GM23338 (cell line): ENCODE data around the gene TMEM212. TPM values are rescaled to one million over a fixed set of nuclear protein-coding genes. Genes with fewer than 3 reads are reported as not detected.

Source experiments
- ATAC-seq: fragments of 200-7000 bp; cut with Tn5 transposase; 3 replicates; pipeline ENCODE4 v1.9.1; 2020
- DNase-seq: peaks from one replicate; pipeline ENCODE4 v3.0.0-alpha.2; 2015; ENCODE audit warnings: low spot score
- H2AFZ ChIP-seq: fragments of 200-600 bp; sonication (generic); 2 replicates; pipeline ENCODE4 v1.8.0; 2016; ENCODE audit warnings: antibody characterized with exemption, mild to moderate bottlenecking, moderate library complexity
- H3F3A ChIP-seq: fragments of 200-600 bp; sonication (generic); replicated peaks from 2 replicates; pipeline ENCODE4 v1.8.0; 2017; ENCODE audit warnings: antibody characterized with exemption, mixed run types, low read depth
- H3K27ac ChIP-seq: fragments of 200-600 bp; sonication (generic); 2 replicates; pipeline ENCODE4 v1.6.1; 2016; ENCODE audit warnings: low read depth
- H3K27me3 ChIP-seq: fragments of 200-600 bp; sonication (generic); 2 replicates; pipeline ENCODE4 v1.8.0; 2016; ENCODE audit warnings: mild to moderate bottlenecking, mixed run types, moderate library complexity; ENCODE audit not compliant: insufficient read depth
- H3K36me3 ChIP-seq: fragments of 200-600 bp; sonication (generic); 2 replicates; pipeline ENCODE4 v1.8.0; 2016; ENCODE audit warnings: mild to moderate bottlenecking; ENCODE audit not compliant: insufficient read depth
- H3K4me1 ChIP-seq: fragments of 200-600 bp; sonication (generic); 2 replicates; pipeline ENCODE4 v1.8.0; 2016; ENCODE audit warnings: mild to moderate bottlenecking, moderate library complexity; ENCODE audit not compliant: insufficient read depth
- H3K4me2 ChIP-seq: fragments of 200-600 bp; sonication (generic); 2 replicates; pipeline ENCODE4 v1.7.1; 2017; ENCODE audit warnings: mixed run types
- H3K4me3 ChIP-seq: fragments of 200-600 bp; sonication (generic); 2 replicates; pipeline ENCODE4 v1.6.1; 2016; ENCODE audit warnings: mixed run types
- H3K79me2 ChIP-seq: fragments of 200-600 bp; sonication (generic); replicated peaks from 2 replicates; pipeline ENCODE4 v1.8.0; 2017; ENCODE audit warnings: mild to moderate bottlenecking; ENCODE audit not compliant: insufficient read depth
- H3K9me2 ChIP-seq: fragments of 200-600 bp; sonication (generic); 2 replicates; pipeline ENCODE4 v1.8.0; 2017; ENCODE audit not compliant: insufficient read depth
- H4K20me1 ChIP-seq: fragments of 200-600 bp; sonication (generic); replicated peaks from 2 replicates; pipeline ENCODE4 v1.8.0; 2017; ENCODE audit warnings: mild to moderate bottlenecking; ENCODE audit not compliant: insufficient read depth
- H3K27ac Mint-ChIP-seq: 2 replicates; pipeline ENCODE4 v1.8.0; 2020; ENCODE audit warnings: inconsistent platforms, mild to moderate bottlenecking, moderate library complexity, mixed read lengths
- H3K27me3 Mint-ChIP-seq: 3 replicates; pipeline ENCODE4 v1.8.0; 2022; ENCODE audit warnings: low read depth, mild to moderate bottlenecking, moderate library complexity, mixed read lengths, inconsistent platforms; ENCODE audit not compliant: insufficient read depth, poor library complexity
- H3K36me3 Mint-ChIP-seq: 3 replicates; pipeline ENCODE4 v1.8.0; 2021; ENCODE audit warnings: low read depth, mild to moderate bottlenecking, inconsistent platforms, moderate library complexity, mixed read lengths
- H3K4me1 Mint-ChIP-seq: 3 replicates; pipeline ENCODE4 v1.8.0; 2020; ENCODE audit warnings: mild to moderate bottlenecking, inconsistent platforms, mixed read lengths
- H3K4me3 Mint-ChIP-seq: 3 replicates; pipeline ENCODE4 v1.8.0; 2021; ENCODE audit warnings: moderate library complexity, mild to moderate bottlenecking, inconsistent platforms, mixed read lengths
- H3K9me3 Mint-ChIP-seq: 3 replicates; pipeline ENCODE4 v1.8.0; 2020; ENCODE audit warnings: moderate library complexity, mild to moderate bottlenecking, inconsistent platforms, mixed read lengths
- CREB1 ChIP-seq: fragments of 250-450 bp; sonication (Bioruptor Pico); IDR thresholded peaks from 2 replicates; pipeline ENCODE4 v1.5.0; 2020; ENCODE audit warnings: low read depth, mild to moderate bottlenecking, moderate library complexity
- CTCF ChIP-seq, 2 experiments: fragments of 200-600 bp in 1 of 2; sonication (generic) in 1 of 2; conservative IDR thresholded peaks; 2 replicates each; pipeline versions ENCODE4 v1.5.1 to v1.6.1; 2016 to 2017; ENCODE audit warnings: antibody characterized with exemption in 2 of 2, low read depth in 2 of 2, mild to moderate bottlenecking in 2 of 2, moderate library complexity in 1 of 2
- ETS1 ChIP-seq: IDR thresholded peaks from 2 replicates; pipeline ENCODE4 v1.6.1; 2016; ENCODE audit warnings: antibody characterized with exemption
- EZH2 ChIP-seq: fragments of 200-600 bp; sonication (generic); IDR thresholded peaks from one replicate; pipeline ENCODE4 v1.8.0; 2017; ENCODE audit warnings: antibody characterized with exemption, mild to moderate bottlenecking, low read depth; ENCODE audit not compliant: unreplicated experiment
- EZH2phosphoT487 ChIP-seq: fragments of 200-600 bp; sonication (generic); IDR thresholded peaks from one replicate; pipeline ENCODE4 v1.8.1; 2018; ENCODE audit warnings: antibody characterized with exemption; ENCODE audit not compliant: unreplicated experiment
- JUNB ChIP-seq: IDR thresholded peaks from one replicate; pipeline ENCODE4 v1.6.1; 2016; ENCODE audit warnings: antibody characterized with exemption; ENCODE audit not compliant: unreplicated experiment
- NANOG ChIP-seq: IDR thresholded peaks from 2 replicates; pipeline ENCODE4 v1.6.1; 2016; ENCODE audit warnings: antibody characterized with exemption, borderline replicate concordance
- POLR2AphosphoS5 ChIP-seq: IDR thresholded peaks from 2 replicates; pipeline ENCODE4 v1.6.1; 2016; ENCODE audit warnings: antibody characterized with exemption, low read depth
- REST ChIP-seq: IDR thresholded peaks from one replicate; pipeline ENCODE4 v1.6.1; 2018; ENCODE audit warnings: antibody characterized with exemption; ENCODE audit not compliant: unreplicated experiment
- ZNF114 ChIP-seq: fragments of 250-450 bp; sonication (Bioruptor Pico); IDR thresholded peaks from 2 replicates; pipeline ENCODE4 v1.5.0; 2020; ENCODE audit warnings: mild to moderate bottlenecking, moderate library complexity
- ZNF331 ChIP-seq: fragments of 250-450 bp; sonication (Bioruptor Pico); IDR thresholded peaks from 2 replicates; pipeline ENCODE4 v1.5.0; 2020; ENCODE audit warnings: low read depth, mild to moderate bottlenecking, moderate library complexity
- polyA plus RNA-seq: library from polyadenylated mRNA; unstranded; fragments of >200 nt; fragmentation: Nextera tagmentation; extraction: Ambion mirVana; gene quantifications from 2 replicates; pipeline ENCODE4 v1.2.1, GENCODE V29; 2016
- total RNA-seq: library from RNA; depleted of rRNA; stranded (reverse); fragments of >200 nt; shearing (Covaris generic); gene quantifications from 2 replicates; pipeline ENCODE4 v1.2.3, GENCODE V29; 2014

TMEM212 gene
- total and polyA plus RNA-seq, 2 experiments from 2014 or later: not detected

GRCh38 chr3:171871392-171872274 is 28.5 kb downstream of the TMEM212 start (continued):
- TF ChIP-seq ETS1: no peak
- no peak for TF ChIP-seq EZH2
- TF ChIP-seq CREB1 (CRISPR knock-in tag): no peak
- TF ChIP-seq CTCF (conservative IDR thresholded peaks at IDR 0.05; ENCODE audit: low read depth in 2 of 2): no peak
- TF ChIP-seq REST: no peak
- no peak for TF ChIP-seq ZNF114

GRCh38 chr3:171873580-171873979 is 30.4 kb downstream of the TMEM212 start:
- Histone ChIP-seq H3K4me2 (no peak overlapping the region), H3K9me2 (peaks cover 5% of the 10 kb centered on the region; the same call in 1 of the 2 replicates), H3K36me3 (no peaks in the 10 kb centered on the region), H2AFZ (no peak overlapping the region), H3K27ac (peak overlapping the region; percentile 85), H4K20me1 (no peaks in the 10 kb centered on the region), H3K79me2 (no peaks in the 10 kb centered on the region), H3F3A (no peaks in the 10 kb centered on the region), H3K27me3 (no peaks in the 10 kb centered on the region), H3K4me1 (peaks cover 21% of the 10 kb centered on the region), H3K4me3 (no peak overlapping the region)
- DNase-seq (no peak), ATAC-seq (no peak)
- Mint-ChIP-seq H3K4me1 (peaks cover 29% of the 10 kb centered on the region), H3K27ac (no peak overlapping the region; the same call in 1 of the 2 replicates), H3K36me3 (no peaks in the 10 kb centered on the region), H3K27me3 (peaks cover 6% of the 10 kb centered on the region), H3K9me3 (no peaks in the 10 kb centered on the region; the same call in 2 of the 3 replicates), H3K4me3 (no peak overlapping the region)
- TF ChIP-seq JUNB: no peak
- no peak for TF ChIP-seq NANOG
- TF ChIP-seq CTCF (conservative IDR thresholded peaks at IDR 0.05; ENCODE audit: low read depth in 2 of 2): no peak
- TF ChIP-seq POLR2AphosphoS5: no peak
- no peak for TF ChIP-seq ZNF114
- no peak for TF ChIP-seq ZNF331 (CRISPR knock-in tag)
- no peak for TF ChIP-seq EZH2phosphoT487
- TF ChIP-seq EZH2: no peak
- no peak for TF ChIP-seq REST
